ENCODE measurements around the gene CTNS. TPM values are rescaled to one million over a fixed set of nuclear protein-coding genes. Genes with fewer than 3 reads are reported as not detected.

CTNS gene
- total and polyA plus RNA-seq, 8 donors, result 9.0 to 14.2 (median 12.8) TPM

DNA sequence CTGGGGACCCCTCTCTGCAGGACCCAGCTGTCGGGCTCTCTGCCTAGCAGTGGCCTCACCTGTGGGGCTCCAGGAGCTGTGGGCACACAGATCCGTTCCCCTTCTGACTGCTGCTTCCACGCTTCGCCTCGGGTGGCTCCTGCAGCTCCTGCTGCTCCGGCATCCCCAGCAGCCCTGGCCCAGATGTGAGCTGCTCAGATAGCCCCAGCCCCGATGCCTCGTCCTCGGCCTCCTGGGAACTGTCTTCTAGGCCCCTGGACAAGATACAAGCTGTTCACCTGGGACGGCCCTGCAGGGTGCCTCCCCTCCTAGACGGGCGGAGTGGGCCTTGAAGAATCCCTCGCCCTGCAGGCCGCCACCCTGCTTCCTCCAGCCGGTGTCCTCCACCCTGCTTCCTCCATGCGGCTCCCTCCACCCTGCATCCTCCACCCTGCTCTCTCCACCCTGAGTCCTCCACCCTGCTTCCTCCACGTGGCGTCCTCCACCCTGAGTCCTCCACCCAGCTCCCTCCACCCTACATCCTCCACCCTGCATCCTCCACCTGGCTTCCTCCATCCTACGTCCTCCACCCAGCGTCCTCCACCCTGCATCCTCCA, 43.1 kb downstream of the CTNS start:
- Histone ChIP-seq H3K4me1 (no peaks in the 10 kb centered on the region), H3K27me3 (no peaks in the 10 kb centered on the region), H3K36me3 (no peaks in the 10 kb centered on the region), H3K27ac (no peak overlapping the region), H3K4me3 (no peak overlapping the region), H3K9me3 (no peaks in the 10 kb centered on the region)
- no peak for ATAC-seq
- DNase-seq, result no peak
- intact Hi-C loops (cut with DNase I), result no loop called here
- TF ChIP-seq, protein P1, sequence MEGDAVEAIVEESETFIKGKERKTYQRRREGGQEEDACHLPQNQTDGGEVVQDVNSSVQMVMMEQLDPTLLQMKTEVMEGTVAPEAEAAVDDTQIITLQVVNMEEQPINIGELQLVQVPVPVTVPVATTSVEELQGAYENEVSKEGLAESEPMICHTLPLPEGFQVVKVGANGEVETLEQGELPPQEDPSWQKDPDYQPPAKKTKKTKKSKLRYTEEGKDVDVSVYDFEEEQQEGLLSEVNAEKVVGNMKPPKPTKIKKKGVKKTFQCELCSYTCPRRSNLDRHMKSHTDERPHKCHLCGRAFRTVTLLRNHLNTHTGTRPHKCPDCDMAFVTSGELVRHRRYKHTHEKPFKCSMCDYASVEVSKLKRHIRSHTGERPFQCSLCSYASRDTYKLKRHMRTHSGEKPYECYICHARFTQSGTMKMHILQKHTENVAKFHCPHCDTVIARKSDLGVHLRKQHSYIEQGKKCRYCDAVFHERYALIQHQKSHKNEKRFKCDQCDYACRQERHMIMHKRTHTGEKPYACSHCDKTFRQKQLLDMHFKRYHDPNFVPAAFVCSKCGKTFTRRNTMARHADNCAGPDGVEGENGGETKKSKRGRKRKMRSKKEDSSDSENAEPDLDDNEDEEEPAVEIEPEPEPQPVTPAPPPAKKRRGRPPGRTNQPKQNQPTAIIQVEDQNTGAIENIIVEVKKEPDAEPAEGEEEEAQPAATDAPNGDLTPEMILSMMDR (IDR thresholded peaks at IDR 0.05), result no peak
- FAIRE-seq, result no peak
- 49 to 59% methylated on average over 20 of the region's 20 CpGs for WGBS, 2 donors

GRCh38 chr17:3681057-3681456, 44.5 kb downstream of the CTNS start:
- no peaks in the 10 kb centered on the region for H3K27me3 ChIP-seq
- no peak overlapping the region for H3K27ac ChIP-seq
- DNase-seq (no peak), FAIRE-seq (no peak), ATAC-seq (no peak)
- intact Hi-C loops (cut with DNase I), result no loop called here
- H3K9me3 ChIP-seq, result no peaks in the 10 kb centered on the region
- H3K4me3 ChIP-seq, result no peak overlapping the region
- H3K36me3 ChIP-seq, result no peaks in the 10 kb centered on the region
- H3K4me1 ChIP-seq, result no peaks in the 10 kb centered on the region
- WGBS, 2 donors, result 60 to 71% methylated on average over 12 of the region's 12 CpGs
- TF ChIP-seq, protein P1 (IDR thresholded peaks at IDR 0.05), result no peak

DNA sequence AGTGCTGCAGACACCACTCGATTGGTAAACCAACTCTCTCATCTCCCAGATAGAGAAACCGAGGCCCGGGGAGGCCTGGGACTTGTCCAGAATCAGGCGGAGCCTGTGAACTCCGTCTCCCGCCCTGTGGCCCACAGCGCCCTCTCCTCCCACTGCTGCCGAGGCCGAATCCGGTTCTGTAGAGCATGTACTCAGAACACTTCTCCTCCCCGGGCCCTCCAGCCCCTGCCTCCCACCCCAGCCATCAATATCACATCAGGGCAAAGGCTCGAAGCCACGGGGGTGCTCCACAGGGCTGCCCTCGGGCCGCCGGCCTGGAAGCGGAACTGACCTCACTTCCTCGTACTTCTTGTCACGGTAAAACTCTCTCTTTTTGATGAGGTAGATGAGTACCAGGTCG, 45.0 kb downstream of the CTNS start:
- DNase-seq, result no peak
- no peak for ATAC-seq
- Histone ChIP-seq H3K27me3 (no peaks in the 10 kb centered on the region), H3K9me3 (no peaks in the 10 kb centered on the region), H3K27ac (no peak overlapping the region), H3K36me3 (no peaks in the 10 kb centered on the region), H3K4me3 (no peak overlapping the region), H3K4me1 (no peaks in the 10 kb centered on the region)
- FAIRE-seq, result no peak
- intact Hi-C loops (cut with DNase I), result no loop called here
- 55 to 63% methylated on average over 20 of the region's 20 CpGs for WGBS, 2 donors
- TF ChIP-seq, protein P1 (IDR thresholded peaks at IDR 0.05), result no peak

- 61 to 76% methylated on average over 12 of the region's 12 CpGs for WGBS, 2 donors
- no peaks in the 10 kb centered on the region for H3K9me3 ChIP-seq
- H3K36me3 ChIP-seq, result no peaks in the 10 kb centered on the region
- intact Hi-C loops (cut with DNase I), result no loop called here
- DNase-seq (no peak), ATAC-seq (no peak), FAIRE-seq (no peak)
- TF ChIP-seq, protein P1 (IDR thresholded peaks at IDR 0.05), result no peak
- no peaks in the 10 kb centered on the region for H3K4me1 ChIP-seq
- no peak overlapping the region for H3K4me3 ChIP-seq
- no peak overlapping the region for H3K27ac ChIP-seq
- no peaks in the 10 kb centered on the region for H3K27me3 ChIP-seq
These were observed 45.5 kb downstream of the CTNS start for GRCh38 chr17:3682033-3682432.

DNA sequence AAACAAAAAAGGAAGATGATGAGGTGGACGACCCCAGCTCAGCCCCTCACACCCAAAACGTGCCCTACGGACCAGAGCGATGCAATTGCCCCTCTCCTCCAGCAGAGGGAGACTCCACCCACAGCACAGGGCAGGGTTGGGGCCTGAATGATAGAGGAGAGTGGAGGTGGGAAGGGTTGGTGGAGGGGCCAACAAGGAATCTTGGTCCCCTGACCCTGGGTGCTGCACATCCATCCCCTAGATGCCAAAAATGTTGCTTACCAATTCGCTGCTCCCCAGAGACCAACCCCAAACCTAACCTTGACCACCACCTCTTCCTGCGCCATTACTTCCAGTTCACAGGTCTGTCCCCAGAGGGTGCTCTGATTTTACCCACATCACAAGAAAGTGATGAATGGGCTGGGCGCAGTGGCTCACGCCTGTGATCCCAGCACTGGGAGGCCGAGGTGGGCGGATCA, 46.5 kb downstream of the CTNS start:
- peak in 1 of 6 donors; percentile 33 for DNase-seq
- 27 to 30% methylated on average over 10 of the region's 10 CpGs for WGBS, 2 donors
- ATAC-seq, result peak in 3 of 4 donors; percentile 88 to 93 (median 88)
- TF ChIP-seq, protein P1 (IDR thresholded peaks at IDR 0.05), result peak; percentile 79 to 86 (median 82)
- no peak for FAIRE-seq
- Histone ChIP-seq H3K4me1 (no peaks in the 10 kb centered on the region), H3K4me3 (no peak overlapping the region), H3K27me3 (no peaks in the 10 kb centered on the region), H3K36me3 (no peaks in the 10 kb centered on the region), H3K27ac (no peak overlapping the region), H3K9me3 (no peaks in the 10 kb centered on the region)
- intact Hi-C loops (cut with DNase I), result no loop called here
